HCT116 (cell line): ENCODE results near the gene GTF3C2. TPM values are rescaled to one million over a fixed set of nuclear protein-coding genes. Genes with fewer than 3 reads are reported as not detected.

Experiments used
- CTCF ChIP-seq, 3 experiments: fragments of 200-600 bp in 1 of 3; sonication (generic) in 1 of 3; IDR thresholded peaks in 2 of 3; conservative IDR thresholded peaks in 1 of 3; 2 replicates each; pipeline ENCODE4 v1.5.1; 2012 to 2017; ENCODE audit warnings: low read depth in 2 of 3, low read length in 2 of 3, antibody characterized with exemption in 1 of 3, borderline replicate concordance in 1 of 3, control low read depth in 1 of 3, mild to moderate bottlenecking in 1 of 3, mixed read lengths in 1 of 3, mixed run types in 1 of 3, moderate library complexity in 1 of 3; ENCODE audit not compliant: insufficient read depth in 1 of 3
- ELF1 ChIP-seq: IDR thresholded peaks from 2 replicates; pipeline ENCODE4 v1.6.1; 2012; ENCODE audit warnings: low read depth, borderline replicate concordance
- EZH2phosphoT487 ChIP-seq: fragments of 200-600 bp; IDR thresholded peaks from 2 replicates; pipeline ENCODE4 v1.6.1; 2018; ENCODE audit warnings: antibody characterized with exemption, borderline replicate concordance
- POLR2AphosphoS5 ChIP-seq: IDR thresholded peaks from 2 replicates; pipeline ENCODE4 v1.6.1; 2011; ENCODE audit warnings: mild to moderate bottlenecking, low read depth, low read length, moderate library complexity
- REST ChIP-seq: IDR thresholded peaks from 2 replicates; pipeline ENCODE4 v1.6.1; 2012; ENCODE audit warnings: low read depth
- SIN3A ChIP-seq: IDR thresholded peaks from 2 replicates; pipeline ENCODE4 v1.6.1; 2012; ENCODE audit warnings: low read depth
- TCF7L2 ChIP-seq: IDR thresholded peaks from 2 replicates; pipeline ENCODE4 v1.7.0; 2011; ENCODE audit warnings: borderline replicate concordance, inconsistent platforms; ENCODE audit not compliant: insufficient read depth, insufficient read length; ENCODE audit errors: extremely low read depth
- ZFX ChIP-seq: fragments of 450-650 bp; IDR thresholded peaks from 2 replicates; pipeline ENCODE4 v1.6.1; 2017
- ZNF274 ChIP-seq: fragments of 200-500 bp; sonication (Bioruptor generic); IDR thresholded peaks from 2 replicates; pipeline ENCODE4 v1.6.1; 2014; ENCODE audit warnings: mild to moderate bottlenecking, low read depth, low read length, inconsistent platforms
- total RNA-seq: library from RNA; stranded (reverse); gene quantifications from one replicate; pipeline ENCODE4 v1.2.1, GENCODE V29; 2021; ENCODE audit not compliant: unreplicated experiment
- TF ChIP-seq, protein P1 (sequence below): IDR thresholded peaks from 2 replicates; pipeline ENCODE4 v1.6.1; 2012

GTF3C2 gene
- total RNA-seq, 1 experiment from 2014 or later: 88.2 TPM

GRCh38 chr2:27322766-27323595 lies 33.6 kb downstream of the GTF3C2 start, which contains the start of gene MPV17 (continued):
- no peak for TF ChIP-seq CTCF (IDR thresholded peaks at IDR 0.05 in 2 of 3, conservative IDR thresholded peaks at IDR 0.05 in 1 of 3; ENCODE audit: borderline replicate concordance in 1 of 3, insufficient read depth in 1 of 3, low read depth in 2 of 3, low read length in 2 of 3)
- TF ChIP-seq ZFX: peak; percentile 79
- TF ChIP-seq EZH2phosphoT487: no peak
- TF ChIP-seq, protein P1, sequence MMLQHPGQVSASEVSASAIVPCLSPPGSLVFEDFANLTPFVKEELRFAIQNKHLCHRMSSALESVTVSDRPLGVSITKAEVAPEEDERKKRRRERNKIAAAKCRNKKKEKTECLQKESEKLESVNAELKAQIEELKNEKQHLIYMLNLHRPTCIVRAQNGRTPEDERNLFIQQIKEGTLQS: no peak
- no peak for TF ChIP-seq TCF7L2
- no peak for TF ChIP-seq ZNF274
- TF ChIP-seq REST: no peak
- no peak; the same call in 1 of the 2 replicates for TF ChIP-seq ELF1
- TF ChIP-seq POLR2AphosphoS5: peak; percentile 96
- TF ChIP-seq SIN3A: peak; percentile 83
